ENCODE results near the gene HOXC10.

- TF ChIP-seq POLR2A (IDR thresholded peaks at IDR 0.05) = no peak
- TF ChIP-seq CTCF (IDR thresholded peaks at IDR 0.05) = no peak
- no peak for TF ChIP-seq EP300 (IDR thresholded peaks at IDR 0.05; ENCODE audit: low read depth)
These were observed 12.2 kb upstream of the HOXC10 start, which contains the start of gene HOXC11 for GRCh38 chr12:53972722-53973235.

All from transverse colon (tissue), 3 donors.